Fibroblast of mammary gland (primary cell): ENCODE data around the gene SCN2A.

ENCODE experiments used
- DNase-seq: peaks from one replicate; pipeline ENCODE4 v3.0.0-alpha.2; 2010; ENCODE audit warnings: low read depth
- H3K4me3 ChIP-seq: 2 replicates; pipeline ENCODE4 v1.5.1; 2011; ENCODE audit warnings: low read depth, mild to moderate bottlenecking, low read length, moderate library complexity; ENCODE audit not compliant: control insufficient read depth
- TF ChIP-seq, protein P1 (sequence below): conservative IDR thresholded peaks from 2 replicates; pipeline ENCODE4 v1.5.1; 2011; ENCODE audit warnings: low read depth, low read length, inconsistent platforms; ENCODE audit not compliant: control insufficient read depth, insufficient read depth

The SCN2A gene

DNA sequence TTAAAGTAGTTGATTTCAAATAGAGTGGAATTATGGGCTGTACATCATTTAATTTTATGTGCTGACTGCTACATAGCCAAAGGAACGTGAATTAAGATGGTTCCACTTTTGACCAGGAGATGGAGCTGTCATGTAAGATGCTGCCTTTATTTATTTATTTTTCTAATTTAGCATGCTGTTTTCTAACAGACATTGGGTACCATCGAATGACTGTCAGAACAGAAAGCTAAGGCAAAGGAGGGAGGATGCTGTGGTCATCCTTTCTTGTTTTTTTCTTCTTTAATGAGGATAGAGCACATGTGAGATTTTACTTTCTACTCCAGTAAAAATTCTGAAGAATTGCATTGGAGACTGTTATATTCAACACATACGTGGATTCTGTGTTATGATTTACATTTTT is at the start of gene SCN2A:
SCN2A (plus strand) TSS at position 185 of the 400 bp plus-strand sequence. CDS start 56,410 bp downstream, outside the sequence.
- peak; percentile 71 for DNase-seq
- TF ChIP-seq, protein P1, sequence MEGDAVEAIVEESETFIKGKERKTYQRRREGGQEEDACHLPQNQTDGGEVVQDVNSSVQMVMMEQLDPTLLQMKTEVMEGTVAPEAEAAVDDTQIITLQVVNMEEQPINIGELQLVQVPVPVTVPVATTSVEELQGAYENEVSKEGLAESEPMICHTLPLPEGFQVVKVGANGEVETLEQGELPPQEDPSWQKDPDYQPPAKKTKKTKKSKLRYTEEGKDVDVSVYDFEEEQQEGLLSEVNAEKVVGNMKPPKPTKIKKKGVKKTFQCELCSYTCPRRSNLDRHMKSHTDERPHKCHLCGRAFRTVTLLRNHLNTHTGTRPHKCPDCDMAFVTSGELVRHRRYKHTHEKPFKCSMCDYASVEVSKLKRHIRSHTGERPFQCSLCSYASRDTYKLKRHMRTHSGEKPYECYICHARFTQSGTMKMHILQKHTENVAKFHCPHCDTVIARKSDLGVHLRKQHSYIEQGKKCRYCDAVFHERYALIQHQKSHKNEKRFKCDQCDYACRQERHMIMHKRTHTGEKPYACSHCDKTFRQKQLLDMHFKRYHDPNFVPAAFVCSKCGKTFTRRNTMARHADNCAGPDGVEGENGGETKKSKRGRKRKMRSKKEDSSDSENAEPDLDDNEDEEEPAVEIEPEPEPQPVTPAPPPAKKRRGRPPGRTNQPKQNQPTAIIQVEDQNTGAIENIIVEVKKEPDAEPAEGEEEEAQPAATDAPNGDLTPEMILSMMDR, result peak; percentile 64
- H3K4me3 ChIP-seq, result no peak within 1 kb of the TSS

DNA sequence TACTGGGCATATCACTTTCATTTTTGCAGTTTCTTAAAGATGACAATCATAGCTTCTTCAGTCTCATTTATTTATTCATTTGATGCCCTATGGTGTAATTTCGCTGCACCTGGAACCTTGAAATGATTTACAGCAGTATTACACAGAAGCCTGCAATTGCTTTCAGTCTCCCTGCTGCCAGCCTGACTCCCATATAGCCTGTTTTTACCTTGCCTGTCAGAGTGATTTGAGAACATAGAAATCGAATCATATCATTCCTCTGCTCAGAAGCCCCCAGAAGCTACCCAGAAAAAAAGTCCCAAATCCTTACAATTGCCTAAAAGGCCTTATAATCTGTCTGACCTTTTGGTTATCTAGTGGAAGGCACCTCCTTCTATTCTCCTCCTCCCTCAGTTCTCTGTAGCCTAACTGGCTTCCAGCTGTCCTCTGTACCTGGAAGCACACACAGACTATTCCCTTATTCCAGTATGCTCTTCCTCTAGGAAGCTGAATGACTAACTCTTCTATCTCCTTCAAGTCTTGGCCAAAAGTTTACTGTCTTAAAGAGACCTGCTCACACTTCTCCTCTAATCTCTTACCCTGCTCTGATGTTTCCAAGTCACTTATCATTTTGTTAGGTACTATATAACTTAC is 48.0 kb upstream of the SCN2A start:
- TF ChIP-seq, protein P1, result no peak
- DNase-seq, result no peak
- no peak overlapping the region for H3K4me3 ChIP-seq

DNA sequence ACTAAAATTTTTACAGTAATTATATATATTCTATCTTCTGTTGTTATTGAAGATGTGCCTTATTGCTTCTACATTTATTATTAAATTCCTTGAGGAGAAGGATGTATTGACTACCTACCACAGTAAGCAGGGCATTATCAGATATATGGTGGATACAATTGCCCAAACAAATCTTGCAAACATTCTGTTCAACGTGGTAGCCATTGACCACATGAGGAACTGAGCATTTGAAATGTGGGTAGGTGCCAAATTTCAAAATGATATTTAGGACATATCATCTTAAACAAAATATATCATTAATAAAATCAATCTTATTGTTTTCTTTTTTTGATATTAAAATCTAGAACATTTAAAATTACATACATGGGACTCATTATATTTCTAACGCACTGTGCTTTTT is 46.5 kb upstream of the SCN2A start:
- TF ChIP-seq, protein P1, result no peak
- DNase-seq, result no peak
- H3K4me3 ChIP-seq, result no peak overlapping the region

DNA sequence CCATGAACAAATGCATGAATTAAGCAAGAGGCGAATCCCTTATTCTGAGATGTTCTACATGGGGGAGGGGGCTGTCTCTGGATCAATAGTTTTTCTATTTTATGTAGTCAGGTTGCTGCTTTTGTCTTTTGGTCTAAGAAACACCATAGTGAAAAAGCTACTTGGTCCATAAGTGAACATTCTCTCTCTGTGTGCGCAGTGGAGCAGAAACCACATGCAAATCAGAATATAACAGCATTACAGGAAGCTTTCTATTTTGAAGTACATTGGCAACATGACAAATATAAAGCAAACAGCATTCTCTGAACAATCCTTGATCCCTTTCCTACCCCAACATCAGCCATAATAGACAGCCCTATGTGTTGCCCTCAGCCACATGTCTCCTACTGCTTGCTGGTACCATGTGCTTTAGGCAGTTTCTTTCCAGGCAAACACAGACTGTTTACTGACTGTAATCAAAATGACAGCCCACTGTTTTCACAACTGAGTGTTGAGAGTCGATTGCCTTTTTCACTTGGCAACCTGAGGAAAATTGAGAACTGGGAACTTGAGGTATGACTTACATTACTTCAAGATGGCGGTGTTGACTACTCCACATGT is 45.9 kb upstream of the SCN2A start:
- TF ChIP-seq, protein P1, result no peak
- no peak for DNase-seq
- H3K4me3 ChIP-seq, result no peak overlapping the region

DNA sequence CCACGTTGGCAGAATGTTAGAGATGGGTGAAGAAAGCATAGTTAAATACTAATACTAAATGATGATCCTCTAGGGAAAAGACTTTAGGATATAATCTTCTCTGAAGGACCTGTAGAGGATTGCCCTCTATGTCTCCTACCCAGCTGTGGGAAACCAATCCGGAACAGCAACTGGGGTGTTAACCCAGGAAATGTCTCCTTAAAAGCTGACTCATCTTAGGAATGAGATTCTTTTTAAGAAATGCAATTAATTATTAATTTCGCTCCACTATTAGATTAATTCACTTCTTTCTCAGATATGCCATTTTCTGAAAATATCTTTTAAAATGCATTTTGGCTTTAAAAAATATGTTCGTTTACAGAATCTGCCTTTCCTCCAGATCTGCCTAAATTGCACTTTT is 42.8 kb upstream of the SCN2A start:
- TF ChIP-seq, protein P1, result no peak
- no peak overlapping the region for H3K4me3 ChIP-seq

DNA sequence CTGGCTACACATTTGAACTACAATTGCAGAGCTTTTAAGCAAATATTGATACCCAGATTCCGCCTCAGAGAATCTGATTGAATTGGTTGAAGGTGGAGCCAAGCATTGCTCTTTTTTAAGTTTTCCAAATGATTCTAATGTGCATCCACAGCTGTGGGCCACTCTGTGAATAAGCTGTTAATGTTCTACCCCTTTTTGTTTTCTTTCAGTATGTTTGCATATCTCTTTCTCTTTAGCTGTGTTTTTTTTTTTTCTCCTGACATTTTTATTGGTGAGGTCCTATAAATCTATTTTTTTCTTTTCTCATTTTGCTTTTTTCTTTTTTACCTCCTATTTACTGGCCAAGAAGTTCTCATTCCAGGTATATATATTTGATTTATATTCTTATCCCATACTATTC is 41.9 kb upstream of the SCN2A start:
- TF ChIP-seq, protein P1, result no peak
- no peak overlapping the region for H3K4me3 ChIP-seq
- no peak for DNase-seq

More for the DNA sequence above, 42.8 kb upstream of the SCN2A start:
- no peak for DNase-seq
